LNCAP (cell line): ENCODE data around the gene CRYGA.

Experiments
- CTCF ChIP-seq: fragments of 450-650 bp; IDR thresholded peaks from 2 replicates; pipeline ENCODE4 v1.5.1; 2017; ENCODE audit warnings: mild to moderate bottlenecking

CRYGA gene

GRCh38 chr2:208153156-208153555, 10.2 kb downstream of the CRYGA start:
- TF ChIP-seq CTCF: no peak

GRCh38 chr2:208150956-208151355, 12.4 kb downstream of the CRYGA start:
- no peak for TF ChIP-seq CTCF

GRCh38 chr2:208150094-208150493, 13.3 kb downstream of the CRYGA start:
- TF ChIP-seq CTCF: no peak

GRCh38 chr2:208148803-208149202, 14.6 kb downstream of the CRYGA start:
- TF ChIP-seq CTCF: no peak

- no peak for TF ChIP-seq CTCF
These were observed 15.6 kb downstream of the CRYGA start for GRCh38 chr2:208147759-208148158.

GRCh38 chr2:208147008-208147407, 16.4 kb downstream of the CRYGA start:
- TF ChIP-seq CTCF: no peak

GRCh38 chr2:208146006-208146405, 17.4 kb downstream of the CRYGA start, which contains the start of gene CRYGB:
Gene CRYGB (minus strand): TSS chr2:208146158. CDS start chr2:208146120, 38 bp downstream.
- TF ChIP-seq CTCF: no peak
